ENCODE data around the gene TMEM63B. TPM values are rescaled to one million over a fixed set of nuclear protein-coding genes. Genes with fewer than 3 reads are reported as not detected.

The TMEM63B gene
- polyA plus RNA-seq, 2 of the 4 experiments (the other 2 are of a cell fraction): 21.6 to 24.0 TPM

DNA sequence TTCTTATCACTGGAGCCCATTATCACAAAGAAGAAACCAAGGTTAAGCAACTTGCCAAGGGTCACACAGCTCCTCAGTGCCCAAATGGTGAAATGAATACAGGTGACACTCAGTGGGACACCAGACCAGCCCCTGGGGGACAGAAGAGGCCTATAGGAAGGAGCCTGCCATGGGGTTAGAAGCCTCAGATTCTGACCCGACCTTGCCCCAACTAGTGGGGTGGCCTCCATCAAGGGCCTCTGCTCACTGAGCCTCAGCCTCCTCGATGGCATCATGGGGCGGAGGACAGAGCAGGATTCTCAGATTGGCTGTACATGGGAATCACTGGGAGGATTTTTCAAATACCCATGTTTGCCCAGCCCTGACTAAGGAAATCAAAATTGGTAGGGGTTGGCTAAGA, 47.7 kb upstream of the TMEM63B start (continued):
- TF ChIP-seq BHLHE40 (IDR thresholded peaks at IDR 0.05; ENCODE audit: low read depth, low read length): no peak
- no peak for TF ChIP-seq PHF8 (IDR thresholded peaks at IDR 0.05; ENCODE audit: borderline replicate concordance, low read depth)
- TF ChIP-seq EHMT2 (IDR thresholded peaks at IDR 0.05; ENCODE audit: low read depth): no peak
- TF ChIP-seq HOXB5 (CRISPR knock-in tag; IDR thresholded peaks at IDR 0.05): no peak

DNA sequence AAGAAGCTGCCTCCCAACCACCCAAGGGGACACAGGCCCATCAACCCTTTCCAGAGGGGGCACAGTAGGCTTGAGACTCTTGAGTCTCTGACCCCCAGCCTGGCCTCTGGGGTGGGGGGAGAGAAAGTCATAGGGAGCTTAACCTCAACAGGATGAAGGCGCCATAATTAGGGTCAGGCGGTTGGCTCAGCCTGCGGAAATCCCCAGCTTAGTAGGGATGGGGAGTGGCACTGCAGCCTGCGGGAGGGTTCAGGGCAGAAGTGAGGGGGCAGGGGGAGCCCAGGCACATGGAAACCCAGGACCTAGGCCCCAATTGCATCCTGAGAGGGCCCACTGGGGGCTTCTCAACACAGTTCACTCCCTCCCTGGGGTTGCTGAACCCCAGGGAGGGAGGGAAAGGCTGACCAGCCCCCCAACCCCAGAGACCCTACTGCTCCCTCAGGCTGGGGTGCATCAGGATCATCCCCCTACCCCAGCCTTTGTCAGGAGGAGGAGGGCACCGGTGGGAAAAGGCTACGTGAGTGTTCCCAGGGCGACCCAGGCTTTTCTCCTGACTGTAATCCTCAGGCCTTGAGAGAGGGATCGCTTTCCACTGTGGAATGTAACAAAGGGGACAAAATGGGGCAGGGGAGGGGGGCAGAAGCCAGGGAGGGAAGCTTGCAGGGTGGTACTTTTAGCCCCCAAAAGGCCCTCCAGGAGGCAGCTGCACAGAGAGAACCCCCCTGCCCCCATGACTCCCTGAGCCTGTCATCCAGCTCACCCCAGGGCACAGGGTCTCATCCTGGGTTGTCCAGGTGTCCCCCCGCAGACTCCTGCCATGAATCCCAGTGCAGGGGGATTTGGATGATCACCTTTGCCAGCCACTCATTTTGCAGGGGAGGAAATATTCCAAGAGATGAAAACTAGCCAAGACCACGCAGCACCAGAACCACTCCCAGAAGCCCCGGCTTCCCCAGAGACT, 46.5 kb upstream of the TMEM63B start:
- DNase-seq (ENCODE audit: low read depth in 1 of 2, low spot score in 1 of 2) (no peak), FAIRE-seq (no peak), ATAC-seq (no peak)
- no peak overlapping the region for H3K27ac ChIP-seq
- peaks cover under 1% of the 10 kb centered on the region; the same call in 2 of the 3 replicates for H3K4me1 ChIP-seq
- ChIA-PET POLR2A (interaction anchor here (2.6 kb wide), 1 partner anchor 311 kb away, joined by 18 read pairs; the partner anchor contains the start of gene VEGFA), CTCF (interaction anchor here (0.6 to 14.0 kb wide), 13 partner anchors 13 to 420 kb away, joined by 3 to 235 read pairs (median 7); partner anchors contain the start of gene VEGFA)
- WGBS (ENCODE audit: missing lambda C conversion rate): 83% methylated on average over 10 of the region's 11 CpGs
- no peak overlapping the region for H3K4me2 ChIP-seq
- TF ChIP-seq FOXS1 (CRISPR knock-in tag; IDR thresholded peaks at IDR 0.05) (no peak), POLR2AphosphoS2 (conservative IDR thresholded peaks at IDR 0.05; ENCODE audit: low read length) (no peak), NFE2L2 (conservative IDR thresholded peaks at IDR 0.05; ENCODE audit: low read length) (no peak), TFCP2L1 (CRISPR knock-in tag; IDR thresholded peaks at IDR 0.05) (no peak), HOXB13 (CRISPR knock-in tag; IDR thresholded peaks at IDR 0.05; ENCODE audit: low read depth) (no peak), RARB (CRISPR knock-in tag; IDR thresholded peaks at IDR 0.05) (no peak), BHLHE40 (IDR thresholded peaks at IDR 0.05; ENCODE audit: low read depth, low read length) (no peak), ESRRA (IDR thresholded peaks at IDR 0.05; ENCODE audit: borderline replicate concordance, low read length) (no peak), MAFK (IDR thresholded peaks at IDR 0.05; ENCODE audit: partially characterized antibody) (no peak), KDM5A (IDR thresholded peaks at IDR 0.05) (no peak), CBX8 (IDR thresholded peaks at IDR 0.05) (no peak), HEYL (CRISPR knock-in tag; IDR thresholded peaks at IDR 0.05) (no peak), CBX2 (IDR thresholded peaks at IDR 0.05; ENCODE audit: borderline replicate concordance, low read depth) (no peak), ZNF302 (CRISPR knock-in tag; IDR thresholded peaks at IDR 0.05) (no peak), POLR2A (IDR thresholded peaks at IDR 0.05; ENCODE audit: low read length) (no peak)
- TF ChIP-seq, protein P1, sequence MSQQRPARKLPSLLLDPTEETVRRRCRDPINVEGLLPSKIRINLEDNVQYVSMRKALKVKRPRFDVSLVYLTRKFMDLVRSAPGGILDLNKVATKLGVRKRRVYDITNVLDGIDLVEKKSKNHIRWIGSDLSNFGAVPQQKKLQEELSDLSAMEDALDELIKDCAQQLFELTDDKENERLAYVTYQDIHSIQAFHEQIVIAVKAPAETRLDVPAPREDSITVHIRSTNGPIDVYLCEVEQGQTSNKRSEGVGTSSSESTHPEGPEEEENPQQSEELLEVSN (IDR thresholded peaks at IDR 0.05; ENCODE audit: borderline replicate concordance, low read depth): no peak
- TF ChIP-seq, protein P2, sequence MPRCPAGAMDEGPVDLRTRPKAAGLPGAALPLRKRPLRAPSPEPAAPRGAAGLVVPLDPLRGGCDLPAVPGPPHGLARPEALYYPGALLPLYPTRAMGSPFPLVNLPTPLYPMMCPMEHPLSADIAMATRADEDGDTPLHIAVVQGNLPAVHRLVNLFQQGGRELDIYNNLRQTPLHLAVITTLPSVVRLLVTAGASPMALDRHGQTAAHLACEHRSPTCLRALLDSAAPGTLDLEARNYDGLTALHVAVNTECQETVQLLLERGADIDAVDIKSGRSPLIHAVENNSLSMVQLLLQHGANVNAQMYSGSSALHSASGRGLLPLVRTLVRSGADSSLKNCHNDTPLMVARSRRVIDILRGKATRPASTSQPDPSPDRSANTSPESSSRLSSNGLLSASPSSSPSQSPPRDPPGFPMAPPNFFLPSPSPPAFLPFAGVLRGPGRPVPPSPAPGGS (IDR thresholded peaks at IDR 0.05): no peak
- TF ChIP-seq, protein P3, sequence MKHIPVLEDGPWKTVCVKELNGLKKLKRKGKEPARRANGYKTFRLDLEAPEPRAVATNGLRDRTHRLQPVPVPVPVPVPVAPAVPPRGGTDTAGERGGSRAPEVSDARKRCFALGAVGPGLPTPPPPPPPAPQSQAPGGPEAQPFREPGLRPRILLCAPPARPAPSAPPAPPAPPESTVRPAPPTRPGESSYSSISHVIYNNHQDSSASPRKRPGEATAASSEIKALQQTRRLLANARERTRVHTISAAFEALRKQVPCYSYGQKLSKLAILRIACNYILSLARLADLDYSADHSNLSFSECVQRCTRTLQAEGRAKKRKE (CRISPR knock-in tag; IDR thresholded peaks at IDR 0.05; ENCODE audit: low read depth): no peak
- no peaks in the 10 kb centered on the region for H3K9me3 ChIP-seq
- H3K4me3 ChIP-seq: no peak overlapping the region

DNA sequence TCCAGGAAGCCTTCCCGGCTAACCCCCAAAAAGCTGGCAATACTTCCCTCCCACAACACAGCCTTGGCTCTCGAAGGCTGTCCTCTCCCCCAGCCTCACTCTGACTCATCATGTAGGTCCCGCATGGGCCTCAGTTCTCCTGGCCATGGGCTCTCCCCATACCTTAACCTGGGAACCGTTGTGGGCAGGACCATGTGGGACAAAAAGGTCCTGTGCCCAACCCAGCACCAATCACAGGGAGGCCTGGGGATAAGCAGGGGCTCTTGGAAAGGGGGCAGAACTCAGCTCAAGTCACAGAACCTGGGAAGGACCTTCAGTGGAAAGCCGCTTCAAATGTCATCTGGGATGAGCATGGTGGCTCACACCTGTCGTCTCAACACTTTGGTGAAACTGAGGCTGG, 45.6 kb upstream of the TMEM63B start:
- no peak for FAIRE-seq
- Histone ChIP-seq H3K4me2 (no peak overlapping the region), H3K27ac (no peak overlapping the region), H3K4me3 (no peak overlapping the region), H3K9me3 (no peaks in the 10 kb centered on the region), H3K4me1 (no peaks in the 10 kb centered on the region; the same call in 2 of the 3 replicates)
- CTCF ChIA-PET: interaction anchor here (0.6 to 14.0 kb wide), 6 partner anchors 24 to 473 kb away, joined by 3 to 235 read pairs (median 44); partner anchors contain the start of gene VEGFA
- WGBS (ENCODE audit: missing lambda C conversion rate): 82% methylated on average over 6 of the region's 6 CpGs
- POLR2A ChIA-PET: no interaction called here
- no peak for ATAC-seq
- no peak for DNase-seq (ENCODE audit: low read depth in 1 of 2, low spot score in 1 of 2)
- TF ChIP-seq, protein P3 (CRISPR knock-in tag; IDR thresholded peaks at IDR 0.05; ENCODE audit: low read depth): no peak
- TF ChIP-seq, protein P4, sequence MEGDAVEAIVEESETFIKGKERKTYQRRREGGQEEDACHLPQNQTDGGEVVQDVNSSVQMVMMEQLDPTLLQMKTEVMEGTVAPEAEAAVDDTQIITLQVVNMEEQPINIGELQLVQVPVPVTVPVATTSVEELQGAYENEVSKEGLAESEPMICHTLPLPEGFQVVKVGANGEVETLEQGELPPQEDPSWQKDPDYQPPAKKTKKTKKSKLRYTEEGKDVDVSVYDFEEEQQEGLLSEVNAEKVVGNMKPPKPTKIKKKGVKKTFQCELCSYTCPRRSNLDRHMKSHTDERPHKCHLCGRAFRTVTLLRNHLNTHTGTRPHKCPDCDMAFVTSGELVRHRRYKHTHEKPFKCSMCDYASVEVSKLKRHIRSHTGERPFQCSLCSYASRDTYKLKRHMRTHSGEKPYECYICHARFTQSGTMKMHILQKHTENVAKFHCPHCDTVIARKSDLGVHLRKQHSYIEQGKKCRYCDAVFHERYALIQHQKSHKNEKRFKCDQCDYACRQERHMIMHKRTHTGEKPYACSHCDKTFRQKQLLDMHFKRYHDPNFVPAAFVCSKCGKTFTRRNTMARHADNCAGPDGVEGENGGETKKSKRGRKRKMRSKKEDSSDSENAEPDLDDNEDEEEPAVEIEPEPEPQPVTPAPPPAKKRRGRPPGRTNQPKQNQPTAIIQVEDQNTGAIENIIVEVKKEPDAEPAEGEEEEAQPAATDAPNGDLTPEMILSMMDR (IDR thresholded peaks at IDR 0.05): no peak
- TF ChIP-seq RARB (CRISPR knock-in tag; IDR thresholded peaks at IDR 0.05) (no peak), TP53 (CRISPR knock-in tag; IDR thresholded peaks at IDR 0.05) (no peak), ESRRA (IDR thresholded peaks at IDR 0.05; ENCODE audit: borderline replicate concordance, low read length) (no peak), POLR2A (IDR thresholded peaks at IDR 0.05; ENCODE audit: low read length) (no peak), PHF8 (IDR thresholded peaks at IDR 0.05; ENCODE audit: borderline replicate concordance, low read depth) (no peak), ZNF302 (CRISPR knock-in tag; IDR thresholded peaks at IDR 0.05) (no peak), EHF (CRISPR knock-in tag; IDR thresholded peaks at IDR 0.05) (no peak), SMC3 (IDR thresholded peaks at IDR 0.05) (no peak)
- TF ChIP-seq, protein P5, sequence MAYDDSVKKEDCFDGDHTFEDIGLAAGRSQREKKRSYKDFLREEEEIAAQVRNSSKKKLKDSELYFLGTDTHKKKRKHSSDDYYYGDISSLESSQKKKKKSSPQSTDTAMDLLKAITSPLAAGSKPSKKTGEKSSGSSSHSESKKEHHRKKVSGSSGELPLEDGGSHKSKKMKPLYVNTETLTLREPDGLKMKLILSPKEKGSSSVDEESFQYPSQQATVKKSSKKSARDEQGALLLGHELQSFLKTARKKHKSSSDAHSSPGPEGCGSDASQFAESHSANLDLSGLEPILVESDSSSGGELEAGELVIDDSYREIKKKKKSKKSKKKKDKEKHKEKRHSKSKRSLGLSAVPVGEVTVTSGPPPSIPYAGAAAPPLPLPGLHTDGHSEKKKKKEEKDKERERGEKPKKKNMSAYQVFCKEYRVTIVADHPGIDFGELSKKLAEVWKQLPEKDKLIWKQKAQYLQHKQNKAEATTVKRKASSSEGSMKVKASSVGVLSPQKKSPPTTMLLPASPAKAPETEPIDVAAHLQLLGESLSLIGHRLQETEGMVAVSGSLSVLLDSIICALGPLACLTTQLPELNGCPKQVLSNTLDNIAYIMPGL (CRISPR knock-in tag; IDR thresholded peaks at IDR 0.05; ENCODE audit: borderline replicate concordance): no peak
